ENCODE data around the gene NBEA.

The NBEA gene

DNA sequence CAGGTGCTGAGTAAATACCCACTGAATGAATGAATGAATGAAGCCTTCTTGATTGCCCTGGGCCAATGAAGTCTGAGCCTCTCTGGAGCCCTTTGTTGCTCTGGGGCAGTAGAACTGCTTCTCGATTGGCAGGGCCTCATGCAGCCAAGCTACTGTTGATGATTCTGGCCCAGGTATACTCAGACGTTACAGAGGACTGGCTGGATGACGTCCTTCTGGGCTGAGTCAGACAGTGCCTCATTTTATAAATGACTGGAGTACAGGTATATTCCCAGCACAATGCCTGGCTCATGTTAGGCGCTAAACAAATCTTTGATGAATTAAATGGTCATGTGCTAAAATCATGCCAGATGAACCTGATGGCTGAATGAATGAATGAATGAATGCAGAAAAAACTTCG, 778.2 kb downstream of the NBEA start:
- DNase-seq, result no peak

DNA sequence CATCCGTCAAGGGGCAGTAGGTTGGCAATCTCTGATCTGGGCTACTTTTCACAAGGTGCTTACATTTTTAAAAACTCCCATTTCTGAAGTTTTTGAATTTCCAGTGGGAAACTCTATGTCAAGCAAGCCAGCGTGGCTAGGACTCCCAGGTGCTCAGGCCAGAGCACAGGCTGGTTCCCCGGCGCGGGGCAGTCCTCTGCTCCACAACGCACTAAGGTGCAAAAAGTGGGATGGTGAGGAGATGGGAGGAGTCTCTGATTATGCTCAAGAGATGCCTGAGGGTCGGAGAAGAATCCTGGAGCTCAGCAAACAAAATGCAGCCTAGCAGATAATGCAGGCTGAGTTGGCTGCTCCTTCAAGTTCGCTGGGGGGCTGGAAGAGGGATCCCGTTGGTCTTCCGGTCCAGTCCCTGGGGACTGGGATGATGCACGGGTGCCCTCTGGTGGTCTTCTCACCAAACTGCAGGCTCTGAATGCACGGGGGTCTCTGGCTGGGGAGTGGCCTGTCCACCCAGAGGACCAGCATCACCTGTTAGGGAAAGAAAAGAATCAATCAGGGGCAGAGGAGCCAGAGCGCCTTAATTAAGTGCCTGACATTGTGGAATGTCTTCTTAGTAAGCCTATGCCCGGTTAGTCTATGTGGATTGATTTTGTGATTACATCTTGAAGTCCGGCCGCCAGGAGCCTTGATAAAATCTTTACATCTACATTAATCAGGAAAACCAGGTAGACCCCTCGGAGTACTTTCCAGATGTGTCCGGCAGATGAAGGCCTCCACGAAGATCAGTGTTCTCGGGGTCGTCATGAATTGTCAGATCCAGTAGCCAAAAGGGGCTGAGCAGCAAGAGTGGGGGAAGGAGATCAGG, 778.9 kb downstream of the NBEA start:
- DNase-seq, result peak; percentile 46

Data from activated CD4-positive, alpha-beta T cell treated with anti-CD3 and anti-CD28 coated beads, Interleukin-10, Interleukin-2, amounts not matched to agents 100 ng/mL and 50 ng/mL, durations not matched to agents 16 hours and 8 hours (primary cell).